CD4-positive, alpha-beta T cell treated with Interleukin-4 for 1 hour (primary cell): ENCODE measurements around the gene OR4X1.
"Not testable (repeated sequence)": the region's sequence is repeated elsewhere in the genome, so short reads cannot be mapped to it uniquely, and the experiment has no call there.

Experiments
- DNase-seq, 2 donors: peaks; one replicate each; pipeline ENCODE4 v3.0.0-alpha.2; 2020 to 2022

Gene OR4X1, protein sequence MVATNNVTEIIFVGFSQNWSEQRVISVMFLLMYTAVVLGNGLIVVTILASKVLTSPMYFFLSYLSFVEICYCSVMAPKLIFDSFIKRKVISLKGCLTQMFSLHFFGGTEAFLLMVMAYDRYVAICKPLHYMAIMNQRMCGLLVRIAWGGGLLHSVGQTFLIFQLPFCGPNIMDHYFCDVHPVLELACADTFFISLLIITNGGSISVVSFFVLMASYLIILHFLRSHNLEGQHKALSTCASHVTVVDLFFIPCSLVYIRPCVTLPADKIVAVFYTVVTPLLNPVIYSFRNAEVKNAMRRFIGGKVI

DNA sequence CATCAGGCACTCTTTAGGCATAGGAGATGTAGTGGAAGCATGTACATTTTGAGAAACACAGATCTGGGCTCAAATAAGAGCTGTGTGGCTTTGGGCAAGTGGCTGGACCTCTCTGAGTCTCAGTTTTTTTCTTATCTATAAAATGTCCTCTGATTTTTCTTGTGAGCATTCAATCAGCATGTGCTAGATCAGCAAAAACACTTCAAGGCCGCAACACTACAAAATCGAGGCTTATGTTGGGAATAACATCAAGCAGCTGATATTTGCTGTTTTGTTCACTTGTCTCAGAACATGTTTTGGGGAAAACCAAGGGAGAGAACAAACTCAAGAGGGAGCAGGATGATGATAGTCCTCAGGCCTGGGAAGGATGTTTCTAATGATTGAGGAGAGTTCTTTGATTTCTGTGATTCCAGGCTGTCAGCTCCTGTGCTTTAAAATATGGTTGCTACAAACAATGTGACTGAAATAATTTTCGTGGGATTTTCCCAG, at the start of gene OR4X1:
Gene OR4X1 (plus strand): TSS at position 439 of the 489 bp plus-strand sequence. CDS start 0 bp downstream, at position 439.
- no peak for DNase-seq

DNA sequence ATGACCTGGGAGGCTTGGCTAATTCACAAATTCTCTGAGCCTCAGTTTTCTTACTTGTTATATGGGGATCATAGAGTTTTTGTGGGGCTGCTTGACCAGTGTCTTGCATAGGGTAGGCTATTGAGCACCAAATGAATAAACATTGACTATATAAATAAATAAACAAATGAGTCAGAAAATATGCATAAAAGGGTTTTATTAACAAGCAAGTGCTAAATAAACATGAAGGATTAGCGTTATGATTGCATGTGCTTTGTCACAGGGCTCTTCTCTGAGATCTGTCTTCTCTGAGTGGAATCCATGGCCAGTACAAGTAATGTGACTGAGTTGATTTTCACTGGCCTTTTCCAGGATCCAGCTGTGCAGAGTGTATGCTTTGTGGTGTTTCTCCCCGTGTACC, 47.2 kb upstream of the OR4X1 start, which contains the start of gene OR4B1:
Gene OR4B1 (plus strand): TSS at position 301 of the 400 bp plus-strand sequence. CDS start 0 bp downstream, at position 301.
- no peak for DNase-seq

DNA sequence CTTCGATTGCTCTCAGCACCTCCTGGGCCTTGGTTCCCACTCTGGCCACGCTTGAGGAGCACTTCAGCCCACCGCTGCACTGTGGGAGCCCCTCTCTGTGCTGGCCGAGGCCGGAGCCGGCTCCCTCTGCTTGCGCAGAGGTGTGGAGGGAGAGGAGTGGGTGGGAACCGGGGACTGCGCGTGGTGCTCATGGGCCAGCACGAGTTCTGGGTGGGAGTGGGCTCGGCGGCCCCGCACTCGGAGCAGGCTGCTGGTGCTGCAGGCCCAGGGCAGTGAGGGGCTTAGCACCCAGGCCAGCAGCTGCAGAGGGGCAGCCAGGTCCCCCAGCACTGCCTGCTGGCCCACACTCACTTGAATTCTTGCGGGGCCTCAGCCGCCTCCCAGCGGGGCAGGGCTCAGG, 34.9 kb upstream of the OR4X1 start:
- no peak for DNase-seq

DNA sequence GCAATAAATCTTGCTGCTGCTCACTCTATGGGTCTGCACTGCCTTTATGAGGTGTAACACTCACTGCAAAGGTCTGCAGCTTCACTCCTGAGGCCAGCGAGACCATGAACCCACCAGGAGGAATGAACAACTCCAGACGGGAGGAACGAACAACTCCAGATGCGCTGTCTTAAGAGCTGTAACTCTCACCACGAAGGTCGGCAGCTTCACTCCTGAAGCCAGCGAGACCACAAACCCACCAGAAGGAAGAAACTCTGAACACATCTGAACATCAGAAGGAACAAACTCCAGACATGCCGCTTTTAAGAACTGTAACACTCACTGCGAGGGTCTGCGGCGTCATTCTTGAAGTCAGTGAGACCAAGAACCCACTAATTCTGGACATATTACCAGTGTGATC, 33.6 kb upstream of the OR4X1 start:
- not testable (repeated sequence) for DNase-seq

DNA sequence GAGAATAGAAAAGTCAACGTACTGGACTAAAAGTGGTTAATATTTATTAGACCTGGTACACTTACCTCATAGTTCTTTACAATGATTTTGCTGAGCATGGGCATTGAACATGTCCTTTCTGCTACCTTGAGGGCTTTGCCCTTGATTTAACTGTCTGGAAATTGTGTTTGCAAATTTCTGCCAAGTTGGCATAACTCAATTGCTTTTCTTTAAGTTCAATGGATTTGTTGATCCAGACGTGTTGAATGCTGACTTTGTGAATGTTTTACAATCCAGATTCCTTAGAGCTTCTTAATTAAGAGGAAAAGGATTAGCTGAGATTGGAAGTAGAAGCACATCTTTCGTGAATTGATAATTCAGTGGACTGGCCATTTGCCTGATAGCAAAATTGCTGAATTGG, 25.9 kb upstream of the OR4X1 start:
- DNase-seq, result no peak

DNA sequence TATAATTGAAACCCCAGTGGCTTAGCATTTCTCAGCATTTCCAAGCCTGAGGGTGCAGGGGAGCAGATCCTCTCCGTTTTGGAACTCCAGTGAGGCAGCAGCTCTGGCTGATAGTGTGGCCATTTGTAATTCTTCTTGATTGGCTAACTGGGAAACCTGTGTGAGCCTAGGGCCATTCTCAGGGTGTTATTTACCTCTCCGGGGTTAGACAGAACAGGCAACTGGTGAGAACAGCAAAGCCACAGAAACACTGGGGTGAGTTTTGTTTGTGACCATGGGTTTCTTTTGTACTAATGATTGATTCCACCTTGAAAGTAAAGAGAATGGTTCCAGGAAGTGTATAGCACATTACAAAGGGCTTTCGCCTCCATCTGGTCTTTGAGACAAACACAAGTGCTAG, 21.2 kb upstream of the OR4X1 start:
- no peak for DNase-seq

DNA sequence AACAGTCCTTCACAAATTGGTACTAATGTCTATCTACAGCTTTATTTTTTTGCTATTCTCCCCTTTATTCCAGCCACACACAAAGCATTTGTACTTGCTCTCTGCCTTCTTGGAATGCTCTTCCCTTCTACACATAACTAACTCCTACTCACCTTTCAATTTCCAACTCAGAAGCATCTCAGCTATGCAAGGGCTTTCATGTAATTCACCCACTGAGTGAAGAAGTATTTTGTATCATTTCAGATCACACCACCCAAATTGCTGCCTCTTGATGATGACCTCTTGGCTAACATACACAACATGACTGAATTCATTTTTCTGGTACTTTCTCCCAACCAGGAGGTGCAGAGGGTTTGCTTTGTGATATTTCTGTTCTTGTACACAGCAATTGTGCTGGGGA, 18.9 kb upstream of the OR4X1 start, which contains the start of gene OR4X2:
Gene OR4X2 (plus strand): TSS at position 301 of the 400 bp plus-strand sequence. CDS start 0 bp downstream, at position 301.
- DNase-seq, result no peak

DNA sequence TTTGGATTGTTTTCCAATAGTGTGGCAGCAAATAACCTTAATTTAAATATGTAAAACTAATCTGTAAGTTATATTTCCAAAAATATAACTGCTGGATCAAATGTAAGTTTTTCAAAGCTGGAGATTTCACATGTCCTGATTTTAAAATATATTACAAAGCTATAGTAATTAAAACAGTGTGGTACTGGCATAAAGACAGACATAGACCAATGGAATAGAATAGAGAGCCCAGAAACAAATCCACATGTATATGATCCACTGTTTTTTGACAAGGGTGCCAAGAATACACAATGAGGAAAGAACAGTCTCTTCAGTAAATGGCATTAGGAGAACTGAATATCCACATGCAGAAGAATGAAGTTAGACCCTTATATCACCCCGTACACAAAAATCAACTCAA, 14.8 kb upstream of the OR4X1 start:
- DNase-seq, result no peak

DNA sequence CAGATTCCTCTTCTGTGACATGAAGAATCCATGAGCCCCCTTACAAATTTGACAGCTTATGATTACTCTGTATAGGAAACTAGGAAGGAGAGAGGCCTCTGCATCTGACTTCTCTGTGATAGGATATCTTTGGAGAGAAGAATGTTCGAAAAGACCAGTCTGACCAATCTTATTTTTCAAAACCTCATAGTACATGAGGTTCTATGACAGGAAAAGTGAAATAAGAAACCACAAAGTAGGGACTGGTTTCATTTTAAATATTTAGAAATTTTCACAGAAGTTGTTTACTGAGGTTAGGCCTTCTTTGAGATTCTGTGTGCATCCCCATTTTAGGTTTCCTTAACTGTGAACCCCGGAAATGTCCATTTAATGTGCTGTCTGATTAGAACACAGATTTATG, 2.1 kb upstream of the OR4X1 start:
- DNase-seq, result no peak

DNA sequence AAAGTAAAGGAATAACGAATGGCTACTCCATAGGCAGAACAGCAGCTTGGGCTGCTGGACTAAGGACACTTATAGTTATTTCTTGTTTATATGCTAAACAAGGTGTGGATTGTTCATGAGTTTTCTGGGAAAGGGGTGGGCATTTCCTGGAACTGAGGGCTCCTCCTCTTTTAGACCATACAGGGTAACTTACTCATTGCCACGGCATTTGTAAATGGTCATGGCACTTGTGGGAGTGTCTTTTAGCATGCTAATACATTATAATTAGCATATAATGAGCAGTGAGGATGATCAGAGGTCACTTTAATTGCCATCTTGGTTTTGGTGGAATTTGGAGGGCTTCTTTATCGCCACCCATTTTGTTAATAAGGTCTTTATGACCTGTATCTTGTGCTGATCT, 7.0 kb downstream of the OR4X1 start:
- DNase-seq, result no peak

DNA sequence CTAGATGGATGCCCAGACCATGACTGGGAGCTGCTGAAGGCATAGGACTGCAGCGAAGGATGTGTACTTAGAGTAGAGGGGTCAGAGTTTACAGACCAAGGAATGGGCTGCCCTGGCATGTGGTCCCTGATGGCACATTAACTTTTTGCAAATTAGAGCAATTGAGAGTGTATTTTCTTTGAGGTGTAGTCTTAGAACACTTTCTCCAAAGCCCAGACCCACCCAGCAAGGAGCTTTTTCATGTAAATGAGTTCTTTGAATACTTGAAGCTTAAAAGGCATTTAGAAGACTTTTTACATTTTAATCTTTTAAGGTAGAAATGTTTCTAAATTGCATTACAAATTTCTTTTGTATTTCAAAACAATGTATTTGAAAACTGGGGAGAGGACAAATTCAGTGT, 8.9 kb downstream of the OR4X1 start:
- DNase-seq, result no peak

DNA sequence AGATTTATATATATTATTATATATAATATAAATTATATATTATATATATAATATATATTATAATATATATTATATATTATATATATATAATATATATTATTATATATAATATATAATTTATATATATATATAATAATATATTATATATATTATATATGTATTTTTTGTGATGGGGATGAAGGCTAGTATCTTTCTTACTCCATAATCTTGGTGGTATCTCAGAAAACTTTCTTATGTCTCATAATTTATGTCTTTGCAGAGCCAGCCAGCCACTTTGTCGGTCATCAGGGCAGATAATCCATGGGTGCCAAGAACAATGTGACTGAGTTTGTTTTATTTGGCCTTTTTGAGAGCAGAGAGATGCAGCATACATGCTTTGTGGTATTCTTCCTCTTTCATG, 42.3 kb downstream of the OR4X1 start, which contains the start of gene OR4S1:
Gene OR4S1 (plus strand): TSS at position 301 of the 400 bp plus-strand sequence. CDS start 0 bp downstream, at position 301.
- no peak for DNase-seq

DNA sequence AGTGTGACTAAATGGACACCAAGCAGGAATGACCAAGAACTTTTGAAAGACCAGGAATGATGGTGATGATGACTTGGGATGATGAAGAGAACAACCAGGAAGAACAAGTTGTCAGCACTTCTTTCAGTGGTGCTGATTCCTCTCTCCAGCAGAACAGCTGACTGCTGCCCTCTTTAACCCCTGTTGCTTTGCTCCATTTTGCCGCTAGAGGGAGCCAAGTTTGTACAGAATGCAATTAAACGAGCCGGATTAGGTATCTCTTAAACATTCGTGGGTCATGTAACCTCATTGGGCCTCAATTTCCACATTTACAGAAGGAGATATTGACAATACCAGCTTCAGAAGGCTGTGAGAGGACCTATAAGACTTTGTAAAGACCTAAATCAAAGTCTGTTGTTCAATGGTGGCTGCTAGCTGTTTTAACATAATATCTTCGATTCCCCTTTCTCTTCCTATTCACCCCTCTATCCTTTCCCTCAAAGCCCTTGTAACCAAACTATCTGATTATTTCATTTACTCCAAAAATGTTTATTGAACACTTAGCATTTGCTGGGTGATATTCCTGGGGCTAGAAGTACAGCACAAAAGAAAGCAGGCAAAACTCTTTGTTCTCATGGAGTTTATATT, 44.2 kb downstream of the OR4X1 start:
- DNase-seq, result peak; percentile 43 to 69

DNA sequence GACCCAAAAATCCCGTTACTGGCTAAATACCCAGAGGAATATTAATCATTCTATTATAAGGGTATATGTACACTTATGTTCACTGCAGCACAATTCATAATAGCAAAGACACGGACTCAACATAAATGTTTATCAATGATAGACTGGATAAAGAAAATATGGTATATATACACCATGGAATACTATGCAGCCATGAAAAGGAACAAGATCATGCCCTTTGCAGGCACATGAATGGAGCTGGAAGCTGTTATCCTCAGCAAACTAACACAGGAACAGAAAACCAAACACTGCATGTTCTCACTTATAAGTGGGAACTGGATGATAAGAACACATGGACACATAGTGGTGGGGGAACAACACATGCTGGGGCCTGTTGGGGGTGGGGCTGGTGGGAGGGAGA, 49.9 kb downstream of the OR4X1 start:
- not testable (repeated sequence) for DNase-seq
